ENCODE results near the gene ST3GAL4. TPM values are rescaled to one million over a fixed set of nuclear protein-coding genes. Genes with fewer than 3 reads are reported as not detected.
"Not testable (repeated sequence)": the region's sequence is repeated elsewhere in the genome, so short reads cannot be mapped to it uniquely, and the experiment has no call there.

The ST3GAL4 gene
- total and polyA plus RNA-seq, 7 experiments from 2014 or later: 2.7 to 13.4 (median 4.1) TPM

DNA sequence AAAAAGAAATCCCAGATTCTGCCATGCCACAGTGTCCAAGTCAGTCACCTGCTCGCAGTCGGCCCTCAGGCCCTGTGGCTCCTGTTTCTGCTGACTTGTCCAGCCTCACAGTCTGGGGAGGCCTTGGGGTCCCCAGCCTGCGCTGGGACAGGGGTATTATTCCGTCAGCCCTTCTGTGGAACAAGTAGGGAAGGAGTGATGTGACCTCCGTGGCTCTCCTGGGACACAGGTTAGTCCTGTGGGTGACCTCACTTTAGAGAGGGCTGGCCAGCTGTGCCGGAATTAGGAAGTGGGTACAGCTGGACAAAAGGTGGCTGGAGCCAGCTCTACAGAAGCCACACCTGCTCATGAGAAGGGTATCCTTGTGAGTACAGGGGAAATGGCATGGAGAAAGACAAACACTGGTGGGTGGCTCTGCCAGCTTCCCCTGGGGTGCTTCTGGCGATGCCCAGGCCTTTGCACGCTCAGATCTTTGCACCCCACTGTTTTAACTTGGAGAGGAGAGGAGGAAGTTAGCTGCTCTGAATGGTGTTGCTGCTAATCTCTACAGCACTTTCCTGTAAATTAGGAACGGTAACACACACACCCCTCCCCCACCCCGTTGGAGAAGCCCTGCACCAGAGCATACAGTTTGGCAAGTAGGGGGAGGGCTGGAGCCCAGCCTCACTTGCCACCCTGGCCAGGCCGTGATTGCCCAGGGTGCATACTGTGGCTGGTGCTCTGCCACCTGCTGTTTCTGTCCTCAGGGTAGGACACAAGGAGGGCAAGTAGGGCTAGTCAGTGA is 13.0 kb downstream of the ST3GAL4 start:
- H3K9me3 ChIP-seq (ENCODE audit: control insufficient read depth in 2 of 3, low read length in 3 of 3); H3K36me3 ChIP-seq (ENCODE audit: control insufficient read depth in 2 of 3, insufficient read depth in 3 of 3, low read length in 3 of 3); H3K27me3 Mint-ChIP-seq; H3K4me1 ChIP-seq (ENCODE audit: control insufficient read depth in 2 of 2, insufficient read depth in 2 of 2, low read length in 2 of 2); H3K27ac Mint-ChIP-seq; CTCF ChIA-PET; intact Hi-C loops (cut with micrococcal nuclease); H3K4me3 ChIP-seq (ENCODE audit: low read length); DNase-seq; H3K4me3 Mint-ChIP-seq; POLR2A ChIA-PET; H3K27me3 ChIP-seq (ENCODE audit: control insufficient read depth in 2 of 2, insufficient read depth in 2 of 2, low read length in 2 of 2); H3K36me3 Mint-ChIP-seq; H3K27ac ChIP-seq (ENCODE audit: low read depth, low read length); H3K9me3 Mint-ChIP-seq: not testable (repeated sequence)
- H3K4me1 Mint-ChIP-seq: peaks cover 0 to 15% (median 6%) of the 10 kb centered on the region in 7 donors
- ATAC-seq: peak; percentile 51

GRCh38 chr11:126370016-126370415 is 14.5 kb downstream of the ST3GAL4 start:
- Histone ChIP-seq H3K36me3 (ENCODE audit: control insufficient read depth in 2 of 3, insufficient read depth in 3 of 3, low read length in 3 of 3) (no peaks in the 10 kb centered on the region), H3K27ac (ENCODE audit: low read depth, low read length) (no peak overlapping the region), H3K4me3 (ENCODE audit: low read length) (no peak overlapping the region), H3K9me3 (ENCODE audit: control insufficient read depth in 2 of 3, low read length in 3 of 3) (no peaks in the 10 kb centered on the region), H3K27me3 (ENCODE audit: control insufficient read depth in 2 of 2, insufficient read depth in 2 of 2, low read length in 2 of 2) (no peaks in the 10 kb centered on the region), H3K4me1 (ENCODE audit: control insufficient read depth in 2 of 2, insufficient read depth in 2 of 2, low read length in 2 of 2) (no peaks in the 10 kb centered on the region)
- ATAC-seq: no peak
- intact Hi-C loops (cut with micrococcal nuclease): no loop called here
- H3K27ac Mint-ChIP-seq: no peak overlapping the region
- no peak for DNase-seq
- peaks cover 0 to 5% (median 0%) of the 10 kb centered on the region in 5 donors for H3K36me3 Mint-ChIP-seq
- H3K27me3 Mint-ChIP-seq: no peaks in the 10 kb centered on the region
- no peaks in the 10 kb centered on the region for H3K9me3 Mint-ChIP-seq
- H3K4me3 Mint-ChIP-seq: no peak overlapping the region
- H3K4me1 Mint-ChIP-seq: peaks cover 0 to 15% (median 6%) of the 10 kb centered on the region in 7 donors
- ChIA-PET POLR2A (no interaction called here), CTCF (no interaction called here)

- no peaks in the 10 kb centered on the region for H3K9me3 Mint-ChIP-seq
- H3K4me1 Mint-ChIP-seq: peaks cover 0 to 15% (median 3%) of the 10 kb centered on the region in 7 donors
- Histone ChIP-seq H3K27me3 (ENCODE audit: control insufficient read depth in 2 of 2, insufficient read depth in 2 of 2, low read length in 2 of 2) (no peaks in the 10 kb centered on the region), H3K4me1 (ENCODE audit: control insufficient read depth in 2 of 2, insufficient read depth in 2 of 2, low read length in 2 of 2) (no peaks in the 10 kb centered on the region), H3K9me3 (ENCODE audit: control insufficient read depth in 2 of 3, low read length in 3 of 3) (no peaks in the 10 kb centered on the region), H3K27ac (ENCODE audit: low read depth, low read length) (no peak overlapping the region), H3K4me3 (ENCODE audit: low read length) (no peak overlapping the region), H3K36me3 (ENCODE audit: control insufficient read depth in 2 of 3, insufficient read depth in 3 of 3, low read length in 3 of 3) (no peaks in the 10 kb centered on the region)
- ATAC-seq (no peak), DNase-seq (no peak)
- H3K4me3 Mint-ChIP-seq: no peak overlapping the region
- POLR2A ChIA-PET: interaction anchor here (0.6 kb wide), 1 partner anchor 12 kb away, joined by 3 read pairs; no protein-coding TSS in a partner anchor
- CTCF ChIA-PET: no interaction called here
- no peaks in the 10 kb centered on the region for H3K27me3 Mint-ChIP-seq
- H3K27ac Mint-ChIP-seq: peak overlapping the region in 1 of 9 donors; percentile 37
- intact Hi-C loops (cut with micrococcal nuclease): no loop called here
- H3K36me3 Mint-ChIP-seq: peaks cover 0 to 5% (median 0%) of the 10 kb centered on the region in 5 donors
Measured at GRCh38 chr11:126371595-126371994, 16.1 kb downstream of the ST3GAL4 start.

GRCh38 chr11:126373389-126374066 is 18.0 kb downstream of the ST3GAL4 start:
- H3K27ac Mint-ChIP-seq; H3K27ac ChIP-seq (ENCODE audit: low read depth, low read length): not testable (repeated sequence)
- peaks cover 0 to 10% (median 0%) of the 10 kb centered on the region in 7 donors for H3K4me1 Mint-ChIP-seq

GRCh38 chr11:126374562-126375300 is 19.2 kb downstream of the ST3GAL4 start:
- H3K36me3 Mint-ChIP-seq; H3K4me3 Mint-ChIP-seq; H3K9me3 Mint-ChIP-seq; H3K4me1 Mint-ChIP-seq; ATAC-seq; H3K27me3 Mint-ChIP-seq; H3K4me3 ChIP-seq (ENCODE audit: low read length); H3K9me3 ChIP-seq (ENCODE audit: control insufficient read depth in 2 of 3, low read length in 3 of 3); POLR2A ChIA-PET; H3K36me3 ChIP-seq (ENCODE audit: control insufficient read depth in 2 of 3, insufficient read depth in 3 of 3, low read length in 3 of 3); intact Hi-C loops (cut with micrococcal nuclease); H3K4me1 ChIP-seq (ENCODE audit: control insufficient read depth in 2 of 2, insufficient read depth in 2 of 2, low read length in 2 of 2); H3K27ac Mint-ChIP-seq; H3K27me3 ChIP-seq (ENCODE audit: control insufficient read depth in 2 of 2, insufficient read depth in 2 of 2, low read length in 2 of 2); DNase-seq; CTCF ChIA-PET; H3K27ac ChIP-seq (ENCODE audit: low read depth, low read length): not testable (repeated sequence)

More at GRCh38 chr11:126373389-126374066, 18.0 kb downstream of the ST3GAL4 start:
- H3K4me3 Mint-ChIP-seq; intact Hi-C loops (cut with micrococcal nuclease); POLR2A ChIA-PET; H3K36me3 Mint-ChIP-seq; H3K27me3 Mint-ChIP-seq; H3K9me3 ChIP-seq (ENCODE audit: control insufficient read depth in 2 of 3, low read length in 3 of 3); H3K4me1 ChIP-seq (ENCODE audit: control insufficient read depth in 2 of 2, insufficient read depth in 2 of 2, low read length in 2 of 2); H3K4me3 ChIP-seq (ENCODE audit: low read length); H3K27me3 ChIP-seq (ENCODE audit: control insufficient read depth in 2 of 2, insufficient read depth in 2 of 2, low read length in 2 of 2); ATAC-seq; H3K36me3 ChIP-seq (ENCODE audit: control insufficient read depth in 2 of 3, insufficient read depth in 3 of 3, low read length in 3 of 3); DNase-seq; CTCF ChIA-PET; H3K9me3 Mint-ChIP-seq: not testable (repeated sequence)

- Histone ChIP-seq H3K27me3 (ENCODE audit: control insufficient read depth in 2 of 2, insufficient read depth in 2 of 2, low read length in 2 of 2) (no peaks in the 10 kb centered on the region), H3K36me3 (ENCODE audit: control insufficient read depth in 2 of 3, insufficient read depth in 3 of 3, low read length in 3 of 3) (no peaks in the 10 kb centered on the region), H3K27ac (ENCODE audit: low read depth, low read length) (no peak overlapping the region), H3K9me3 (ENCODE audit: control insufficient read depth in 2 of 3, low read length in 3 of 3) (no peaks in the 10 kb centered on the region), H3K4me3 (ENCODE audit: low read length) (no peak overlapping the region), H3K4me1 (ENCODE audit: control insufficient read depth in 2 of 2, insufficient read depth in 2 of 2, low read length in 2 of 2) (no peaks in the 10 kb centered on the region)
- ATAC-seq: no peak
- intact Hi-C loops (cut with micrococcal nuclease): no loop called here
- no peaks in the 10 kb centered on the region for H3K9me3 Mint-ChIP-seq
- CTCF ChIA-PET: no interaction called here
- H3K36me3 Mint-ChIP-seq: peaks cover 0 to 8% (median 0%) of the 10 kb centered on the region in 5 donors
- no peaks in the 10 kb centered on the region for H3K27me3 Mint-ChIP-seq
- H3K4me1 Mint-ChIP-seq: peaks cover 0 to 7% (median 0%) of the 10 kb centered on the region in 7 donors
- H3K27ac Mint-ChIP-seq: no peak overlapping the region
- H3K4me3 Mint-ChIP-seq: no peak overlapping the region
- POLR2A ChIA-PET: no interaction called here
- no peak for DNase-seq
Measured at GRCh38 chr11:126375726-126376125, 20.2 kb downstream of the ST3GAL4 start.
